Immature natural killer cell (primary cell): ENCODE measurements around the gene SPINT2. TPM values are rescaled to one million over a fixed set of nuclear protein-coding genes. Genes with fewer than 3 reads are reported as not detected.
A peak's percentile ranks its signal among the peaks of the same experiment; 100 is the strongest.

ENCODE experiments used
- DNase-seq, 3 donors: peaks; one replicate each; pipeline ENCODE4 v3.0.0; 2022; ENCODE audit warnings: mixed read lengths in 1 of 3
- H3K27ac Mint-ChIP-seq, 6 donors: one replicate each; pipeline ENCODE4 v1.8.0; 2020; ENCODE audit warnings: mixed read lengths in 6 of 6, mild to moderate bottlenecking in 5 of 6, inconsistent platforms in 4 of 6, moderate library complexity in 3 of 6
- H3K27me3 Mint-ChIP-seq, 3 donors: one replicate each; pipeline ENCODE4 v1.8.0; 2020 to 2021; ENCODE audit warnings: low read depth in 3 of 3, mild to moderate bottlenecking in 3 of 3, mixed read lengths in 3 of 3, moderate library complexity in 3 of 3, inconsistent platforms in 1 of 3
- H3K36me3 Mint-ChIP-seq, 3 donors: one replicate each; pipeline ENCODE4 v1.8.0; 2020; ENCODE audit warnings: mixed read lengths in 3 of 3, inconsistent platforms in 2 of 3, mild to moderate bottlenecking in 2 of 3
- H3K4me1 Mint-ChIP-seq, 2 donors: one replicate each; pipeline ENCODE4 v1.8.0; 2020; ENCODE audit warnings: inconsistent platforms in 2 of 2, mild to moderate bottlenecking in 2 of 2, mixed read lengths in 2 of 2, moderate library complexity in 1 of 2
- H3K4me3 Mint-ChIP-seq, 5 donors: one replicate each; pipeline ENCODE4 v1.8.0; 2020; ENCODE audit warnings: mild to moderate bottlenecking in 5 of 5, mixed read lengths in 5 of 5, inconsistent platforms in 3 of 5, moderate library complexity in 3 of 5
- H3K9me3 Mint-ChIP-seq, 6 donors: one replicate each; pipeline ENCODE4 v1.8.0; 2020; ENCODE audit warnings: mild to moderate bottlenecking in 6 of 6, mixed read lengths in 6 of 6, inconsistent platforms in 4 of 6, moderate library complexity in 3 of 6
- polyA plus RNA-seq, 3 donors: library from polyadenylated mRNA; unstranded; fragments of 300-500 nt; fragmentation: Illumina TruSeq; gene quantifications; one replicate each; pipeline ENCODE4 v1.2.3, GENCODE V29; 2021

Gene SPINT2
- polyA plus RNA-seq, 3 donors from 2014 or later, result 4.3 to 29.1 (median 22.4) TPM

DNA sequence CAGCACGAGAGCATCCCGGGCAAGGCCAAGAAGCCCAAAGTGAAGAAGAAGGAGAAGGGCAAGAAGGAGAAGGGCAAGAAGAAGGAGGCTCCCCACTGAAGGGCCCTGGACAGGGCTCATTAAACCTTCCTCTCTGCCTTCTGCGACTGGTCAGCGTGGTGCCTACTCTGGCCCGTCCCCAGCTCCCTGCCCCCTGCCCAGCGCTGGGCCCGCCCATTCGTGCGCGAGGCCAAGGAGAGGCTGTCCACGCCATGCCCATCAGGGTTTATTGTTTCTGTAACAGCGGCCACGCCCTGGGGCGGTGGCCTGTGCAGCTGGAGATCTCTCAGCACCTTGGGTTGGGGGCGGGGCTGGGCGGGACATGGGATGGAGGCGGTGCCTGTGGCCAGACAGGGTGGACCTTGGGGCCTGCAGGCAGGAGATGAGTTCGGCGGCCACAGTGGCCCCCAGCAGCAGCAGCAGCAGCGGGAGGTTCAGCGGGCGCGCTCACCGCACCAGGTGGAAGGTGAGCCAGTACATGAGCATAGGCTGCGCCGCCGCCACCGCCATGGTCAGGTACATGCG, 40.6 kb downstream of the SPINT2 start:
- DNase-seq, result no peak
- Mint-ChIP-seq H3K27me3 (peaks cover 0 to 1% (median 0%) of the 10 kb centered on the region in 3 donors), H3K27ac (no peak overlapping the region), H3K4me1 (peaks cover 0 to 4% of the 10 kb centered on the region in 2 donors), H3K9me3 (no peaks in the 10 kb centered on the region), H3K36me3 (peaks cover 0 to 2% (median 0%) of the 10 kb centered on the region in 3 donors), H3K4me3 (no peak overlapping the region)

GRCh38 chr19:38306236-38306635, 41.9 kb downstream of the SPINT2 start:
- Mint-ChIP-seq H3K4me3 (no peak overlapping the region), H3K27ac (no peak overlapping the region), H3K36me3 (peaks cover 2 to 4% (median 4%) of the 10 kb centered on the region in 3 donors), H3K9me3 (no peaks in the 10 kb centered on the region), H3K27me3 (peaks cover 0 to 1% (median 0%) of the 10 kb centered on the region in 3 donors), H3K4me1 (peaks cover 0 to 4% of the 10 kb centered on the region in 2 donors)
- no peak for DNase-seq

DNA sequence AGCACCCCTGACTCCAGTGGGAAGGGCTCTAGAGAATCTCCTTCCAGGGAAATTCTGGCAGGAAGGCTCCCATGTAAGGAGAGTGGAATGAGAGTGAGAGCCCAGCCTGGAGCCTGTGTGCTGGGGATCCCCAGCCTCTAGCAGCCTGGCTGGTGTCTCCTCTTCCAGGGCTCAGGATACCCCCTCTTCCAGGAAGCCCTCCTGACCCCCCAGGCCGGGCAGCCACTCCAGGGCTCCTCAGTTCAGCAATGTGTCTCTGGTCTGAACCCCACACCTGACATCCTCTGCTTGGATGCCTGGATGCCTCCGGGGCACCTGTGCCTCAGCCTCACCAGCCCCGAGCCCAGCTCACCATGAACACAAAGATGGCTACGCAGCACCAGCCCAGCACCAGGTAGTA, 42.7 kb downstream of the SPINT2 start:
- Mint-ChIP-seq H3K27me3 (peaks cover 0 to 1% (median 0%) of the 10 kb centered on the region in 3 donors), H3K4me1 (peaks cover 0 to 4% of the 10 kb centered on the region in 2 donors), H3K9me3 (no peaks in the 10 kb centered on the region), H3K36me3 (peaks cover 2 to 4% (median 4%) of the 10 kb centered on the region in 3 donors), H3K4me3 (no peak overlapping the region), H3K27ac (no peak overlapping the region)
- DNase-seq, result no peak

- no peak overlapping the region for H3K4me3 Mint-ChIP-seq
- no peaks in the 10 kb centered on the region for H3K9me3 Mint-ChIP-seq
- peaks cover 0 to 5% of the 10 kb centered on the region in 2 donors for H3K4me1 Mint-ChIP-seq
- no peak for DNase-seq
- H3K36me3 Mint-ChIP-seq, result peaks cover 2 to 4% (median 4%) of the 10 kb centered on the region in 3 donors
- peaks cover 0 to 1% (median 0%) of the 10 kb centered on the region in 3 donors for H3K27me3 Mint-ChIP-seq
- no peak overlapping the region for H3K27ac Mint-ChIP-seq
Observed at GRCh38 chr19:38307597-38307996, 43.2 kb downstream of the SPINT2 start.

DNA sequence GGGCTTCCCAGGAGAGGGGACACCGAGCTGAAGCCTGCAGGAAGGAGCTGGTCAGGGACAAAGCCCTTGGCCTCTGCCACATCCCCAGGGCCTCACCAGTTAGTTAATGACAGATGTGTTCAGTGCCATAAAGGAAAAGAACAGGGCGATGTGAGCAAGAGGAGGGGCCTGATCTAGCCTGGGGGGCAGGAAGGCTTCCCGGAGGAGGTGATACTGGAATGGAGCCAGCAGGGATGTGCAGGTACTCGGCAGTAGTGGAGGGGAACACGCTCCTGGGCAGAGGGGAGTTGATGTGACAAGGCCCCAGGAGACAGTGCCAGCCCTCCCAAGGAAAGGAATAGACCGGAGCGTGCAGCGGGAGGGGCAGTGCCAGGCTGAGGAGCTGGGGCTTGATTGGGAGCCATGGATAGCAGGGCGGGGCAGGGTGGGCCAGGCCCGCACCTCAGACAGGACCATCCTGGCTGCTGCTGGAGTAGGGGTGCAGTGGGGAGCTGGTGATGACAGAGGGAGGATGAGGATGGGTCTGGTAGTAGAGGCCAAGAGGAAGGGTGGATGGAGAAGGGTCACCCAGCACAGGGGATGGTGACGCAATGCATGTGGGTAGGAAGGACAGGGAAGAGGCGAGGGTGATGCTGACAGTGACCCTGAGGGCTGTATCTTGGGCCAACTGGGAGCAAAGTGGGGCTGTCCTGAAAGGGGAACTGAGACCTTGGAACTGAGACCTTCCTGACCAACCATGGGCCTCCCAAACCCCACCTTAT, 43.8 kb downstream of the SPINT2 start:
- peaks cover 0 to 6% of the 10 kb centered on the region in 2 donors for H3K4me1 Mint-ChIP-seq
- H3K9me3 Mint-ChIP-seq, result no peaks in the 10 kb centered on the region
- no peak overlapping the region for H3K27ac Mint-ChIP-seq
- H3K27me3 Mint-ChIP-seq, result no peaks in the 10 kb centered on the region
- no peak for DNase-seq
- H3K36me3 Mint-ChIP-seq, result peaks cover 2 to 4% (median 4%) of the 10 kb centered on the region in 3 donors
- no peak overlapping the region for H3K4me3 Mint-ChIP-seq

DNA sequence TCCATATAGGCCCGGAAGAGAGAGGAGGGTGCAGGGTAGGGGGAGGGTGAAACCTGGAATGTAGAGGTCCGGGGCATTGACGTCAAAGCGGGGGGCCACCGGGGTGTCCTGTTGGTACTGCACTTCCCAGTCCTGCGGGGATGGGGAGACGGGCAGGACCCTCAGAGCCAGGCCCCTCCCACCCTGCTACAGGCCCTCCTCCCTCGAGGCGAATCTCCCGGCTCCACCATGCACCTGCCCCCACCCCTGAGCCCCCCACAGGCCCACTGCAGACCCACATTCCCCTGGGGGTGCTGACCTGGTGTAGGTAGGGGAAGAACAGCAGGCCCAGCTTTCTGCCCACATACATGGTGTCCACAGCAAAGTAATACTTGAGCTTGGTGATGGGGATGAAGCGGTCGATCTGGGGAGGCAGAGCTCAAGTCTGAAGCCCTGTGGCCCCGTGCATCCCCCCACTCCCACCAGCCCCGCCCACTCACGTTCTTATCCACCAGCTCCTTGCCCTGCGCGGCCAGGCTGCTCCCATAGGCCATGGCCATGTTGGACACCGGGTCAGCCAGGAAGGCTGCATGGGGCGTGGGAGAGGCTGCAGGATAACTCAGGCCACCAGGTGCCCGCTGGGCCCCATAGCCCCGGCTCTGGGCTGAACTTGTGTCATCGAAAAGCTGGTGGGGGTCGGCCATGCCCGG, 44.7 kb downstream of the SPINT2 start:
- no peaks in the 10 kb centered on the region for H3K9me3 Mint-ChIP-seq
- H3K4me1 Mint-ChIP-seq, result peaks cover 2 to 7% of the 10 kb centered on the region in 2 donors
- DNase-seq, result no peak
- no peak overlapping the region for H3K27ac Mint-ChIP-seq
- no peak overlapping the region for H3K4me3 Mint-ChIP-seq
- H3K36me3 Mint-ChIP-seq, result peaks cover 2 to 4% (median 4%) of the 10 kb centered on the region in 3 donors
- H3K27me3 Mint-ChIP-seq, result no peaks in the 10 kb centered on the region

DNA sequence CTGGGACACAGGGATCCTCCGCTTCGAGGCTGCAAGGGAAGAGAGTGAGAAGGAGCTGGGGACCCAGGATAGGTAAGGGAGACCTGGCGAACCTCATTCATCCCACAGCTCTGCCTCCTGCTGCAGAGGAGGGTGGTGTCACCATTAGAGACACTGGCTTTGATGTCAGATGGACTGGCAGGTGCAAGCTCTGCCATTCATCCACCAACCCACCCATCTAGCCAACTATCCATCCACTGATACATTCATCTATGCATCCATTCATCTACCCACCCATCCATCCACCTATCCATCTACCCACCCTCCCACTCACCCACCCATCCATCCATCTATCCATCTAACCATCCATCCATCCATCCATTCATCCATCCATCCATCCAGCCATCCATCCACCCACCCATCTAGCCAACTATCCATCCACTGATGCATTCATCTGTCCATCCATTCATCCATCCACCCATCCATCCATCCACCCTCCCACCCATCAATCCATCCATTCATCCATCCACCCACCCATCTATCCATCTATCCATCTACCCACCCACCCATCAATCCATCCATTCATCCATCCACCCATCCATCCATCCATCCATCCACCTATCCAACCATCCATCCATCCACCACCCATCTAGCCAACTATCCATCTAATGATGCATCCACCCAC, 45.4 kb downstream of the SPINT2 start:
- Mint-ChIP-seq H3K4me1 (peaks cover 2 to 7% of the 10 kb centered on the region in 2 donors), H3K27ac (no peak overlapping the region), H3K4me3 (no peak overlapping the region)

GRCh38 chr19:38310279-38310670, 45.9 kb downstream of the SPINT2 start:
- Mint-ChIP-seq H3K27ac (no peak overlapping the region), H3K9me3 (no peaks in the 10 kb centered on the region), H3K4me3 (no peak overlapping the region), H3K4me1 (peaks cover 4 to 11% of the 10 kb centered on the region in 2 donors), H3K27me3 (no peaks in the 10 kb centered on the region), H3K36me3 (peaks cover 2 to 4% (median 4%) of the 10 kb centered on the region in 3 donors)
- DNase-seq, result no peak

More for the DNA sequence above, 45.4 kb downstream of the SPINT2 start:
- Mint-ChIP-seq H3K9me3 (no peaks in the 10 kb centered on the region), H3K27me3 (no peaks in the 10 kb centered on the region), H3K36me3 (peaks cover 2 to 4% (median 4%) of the 10 kb centered on the region in 3 donors)
- no peak for DNase-seq

- peaks cover 2 to 4% (median 4%) of the 10 kb centered on the region in 3 donors for H3K36me3 Mint-ChIP-seq
- no peaks in the 10 kb centered on the region for H3K9me3 Mint-ChIP-seq
- H3K4me3 Mint-ChIP-seq, result no peak overlapping the region
- peaks cover 0 to 2% (median 0%) of the 10 kb centered on the region in 3 donors for H3K27me3 Mint-ChIP-seq
- no peak overlapping the region for H3K27ac Mint-ChIP-seq
- no peak for DNase-seq
- peaks cover 6 to 13% of the 10 kb centered on the region in 2 donors for H3K4me1 Mint-ChIP-seq
Observed at GRCh38 chr19:38310986-38311385, 46.6 kb downstream of the SPINT2 start.

- Mint-ChIP-seq H3K27ac (peak within 1 kb of the TSS; percentile 80 to 96 (median 94)), H3K4me1 (peaks cover 39 to 43% of the 10 kb centered on the region in 2 donors), H3K4me3 (peak within 1 kb of the TSS; percentile 83 to 94 (median 89)), H3K9me3 (no peaks in the 10 kb centered on the region), H3K36me3 (no peaks in the 10 kb centered on the region), H3K27me3 (peaks cover 2 to 8% (median 6%) of the 10 kb centered on the region in 3 donors)
- peak; percentile 95 to 96 (median 96) for DNase-seq
Observed at GRCh38 chr19:38315657-38316476, 51.5 kb downstream of the SPINT2 start, which contains the start of gene YIF1B. YIF1B (minus strand) TSS chr19:38315947; CDS start chr19:38315917, 30 bp downstream.

DNA sequence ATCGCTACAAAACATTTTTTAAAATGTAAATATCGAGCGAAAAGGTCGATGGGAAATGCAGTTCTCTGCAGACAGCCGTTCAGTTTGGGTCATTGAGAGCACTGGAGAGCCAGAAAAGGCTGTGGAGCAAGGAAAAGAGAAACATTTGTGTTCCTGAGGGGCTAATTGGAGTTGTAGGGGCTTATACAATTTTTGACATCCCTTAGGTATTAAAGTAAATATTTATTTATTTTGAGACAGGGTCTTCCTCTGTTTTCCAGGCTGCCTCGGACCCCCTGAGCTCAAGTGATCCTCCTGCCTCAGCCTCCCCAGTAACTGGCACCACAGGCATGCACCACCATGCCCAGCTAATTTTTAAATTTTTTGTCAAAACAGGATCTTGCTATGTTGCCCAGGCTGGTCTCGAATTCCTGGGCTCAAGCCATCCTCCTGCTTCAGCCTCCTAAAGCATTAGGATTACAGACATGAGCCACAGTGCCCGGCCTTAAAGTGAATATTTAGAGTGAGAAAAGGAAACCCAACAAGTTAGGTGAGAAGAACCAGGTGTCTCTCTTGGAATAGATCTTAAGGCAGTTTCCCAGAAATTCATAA, 52.2 kb downstream of the SPINT2 start:
- no peak for DNase-seq
- peaks cover 43% of the 10 kb centered on the region in 2 donors for H3K4me1 Mint-ChIP-seq
- H3K4me3 Mint-ChIP-seq, result peak overlapping the region; percentile 83 to 94 (median 89)
- peak overlapping the region; percentile 80 to 96 (median 94) for H3K27ac Mint-ChIP-seq
- no peaks in the 10 kb centered on the region for H3K36me3 Mint-ChIP-seq
- peaks cover 2 to 8% (median 6%) of the 10 kb centered on the region in 3 donors for H3K27me3 Mint-ChIP-seq
- no peaks in the 10 kb centered on the region for H3K9me3 Mint-ChIP-seq

GRCh38 chr19:38317104-38317612, 52.8 kb downstream of the SPINT2 start:
- peak overlapping the region; percentile 80 to 96 (median 94) for H3K27ac Mint-ChIP-seq
- H3K4me1 Mint-ChIP-seq, result peaks cover 43% of the 10 kb centered on the region in 2 donors
- no peaks in the 10 kb centered on the region for H3K36me3 Mint-ChIP-seq
- H3K27me3 Mint-ChIP-seq, result peaks cover 4 to 10% (median 6%) of the 10 kb centered on the region in 3 donors
- DNase-seq, result peak; percentile 10 to 24 (median 22)
- H3K9me3 Mint-ChIP-seq, result no peaks in the 10 kb centered on the region
- H3K4me3 Mint-ChIP-seq, result peak overlapping the region; percentile 83 to 94 (median 89)
